ENCODE measurements around the gene ATP8B4.
A peak's percentile ranks its signal among the peaks of the same experiment; 100 is the strongest.
"Not testable (repeated sequence)": the region's sequence is repeated elsewhere in the genome, so short reads cannot be mapped to it uniquely, and the experiment has no call there.

The ATP8B4 gene

GRCh38 chr15:50140983-50141382, 21.9 kb upstream of the ATP8B4 start:
- DNase-seq (ENCODE audit: low read depth), result no peak
- no peak overlapping the region for H3K4me3 ChIP-seq (ENCODE audit: low read depth, low read length)
- no peak for TF ChIP-seq CTCF (conservative IDR thresholded peaks at IDR 0.05; ENCODE audit: low read depth, low read length)

DNA sequence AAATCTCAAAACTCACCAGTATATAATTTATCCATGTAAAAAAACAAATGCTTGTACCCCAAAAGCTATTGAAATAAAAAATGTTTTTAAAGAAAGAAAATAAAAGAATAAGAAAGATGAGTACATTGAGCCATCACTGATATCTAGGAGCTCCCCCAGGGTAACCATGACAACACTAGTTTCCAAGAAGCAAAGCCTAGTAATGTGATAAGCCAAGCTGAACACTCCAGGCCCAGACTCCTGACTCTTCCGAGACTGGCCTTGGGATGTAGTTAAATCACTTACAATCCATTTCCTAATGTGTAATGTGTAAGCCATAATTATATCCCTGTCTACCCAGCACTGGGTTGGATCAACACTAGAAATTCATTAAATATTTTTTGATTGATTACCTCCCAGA, 21.1 kb upstream of the ATP8B4 start:
- no peak overlapping the region for H3K4me3 ChIP-seq (ENCODE audit: low read depth, low read length)
- no peak for TF ChIP-seq CTCF (conservative IDR thresholded peaks at IDR 0.05; ENCODE audit: low read depth, low read length)
- no peak for DNase-seq (ENCODE audit: low read depth)

- DNase-seq (ENCODE audit: low read depth), result peak; percentile 48
- peak; percentile 48 for TF ChIP-seq CTCF (conservative IDR thresholded peaks at IDR 0.05; ENCODE audit: low read depth, low read length)
- H3K4me3 ChIP-seq (ENCODE audit: low read depth, low read length), result no peak overlapping the region
These were observed 19.4 kb upstream of the ATP8B4 start for GRCh38 chr15:50138391-50138790.

- TF ChIP-seq CTCF (conservative IDR thresholded peaks at IDR 0.05; ENCODE audit: low read depth, low read length), result no peak
- DNase-seq (ENCODE audit: low read depth), result no peak
- H3K4me3 ChIP-seq (ENCODE audit: low read depth, low read length), result no peak overlapping the region
These were observed 18.9 kb upstream of the ATP8B4 start for GRCh38 chr15:50137893-50138292.

DNA sequence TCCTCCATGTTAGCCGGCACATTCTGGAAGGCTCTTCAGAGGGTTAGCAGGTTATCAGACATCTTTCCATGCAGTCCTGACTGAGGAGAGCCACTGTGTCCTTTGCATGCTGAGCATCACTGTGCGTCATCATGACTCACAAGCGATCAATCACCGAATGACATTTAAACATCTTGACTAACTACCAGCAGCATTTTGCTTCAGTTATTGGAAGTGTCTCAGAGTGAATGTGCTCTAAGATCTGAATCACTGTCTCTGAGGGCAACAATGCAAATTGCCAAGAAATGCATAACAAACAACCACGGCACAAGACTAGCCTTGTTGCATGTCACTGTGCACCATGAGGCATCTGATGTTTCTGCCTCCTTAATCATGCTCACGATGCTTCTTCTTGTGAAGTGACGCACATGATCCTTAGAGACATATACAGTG, 18.3 kb upstream of the ATP8B4 start:
- no peak for TF ChIP-seq CTCF (conservative IDR thresholded peaks at IDR 0.05; ENCODE audit: low read depth, low read length)
- H3K4me3 ChIP-seq (ENCODE audit: low read depth, low read length), result no peak overlapping the region
- peak; percentile 62 for DNase-seq (ENCODE audit: low read depth)

GRCh38 chr15:50135031-50135551, 16.1 kb upstream of the ATP8B4 start:
- H3K4me3 ChIP-seq (ENCODE audit: low read depth, low read length), result no peak overlapping the region
- peak; percentile 30 for DNase-seq (ENCODE audit: low read depth)
- no peak for TF ChIP-seq CTCF (conservative IDR thresholded peaks at IDR 0.05; ENCODE audit: low read depth, low read length)

- no peak for TF ChIP-seq CTCF (conservative IDR thresholded peaks at IDR 0.05; ENCODE audit: low read depth, low read length)
- DNase-seq (ENCODE audit: low read depth), result peak; percentile 95
- H3K4me3 ChIP-seq (ENCODE audit: low read depth, low read length), result no peak overlapping the region
These were observed 15.5 kb upstream of the ATP8B4 start for GRCh38 chr15:50134524-50135024.

GRCh38 chr15:50132251-50132984, 13.4 kb upstream of the ATP8B4 start:
- DNase-seq (ENCODE audit: low read depth); H3K4me3 ChIP-seq (ENCODE audit: low read depth, low read length): not testable (repeated sequence)

Data from choroid plexus epithelial cell (primary cell).